Mesodermal cell (in vitro differentiated cells): ENCODE results near the gene KCND2.
"Not testable (repeated sequence)": the region's sequence is repeated elsewhere in the genome, so short reads cannot be mapped to it uniquely, and the experiment has no call there.

ENCODE experiments used
- H3K27ac ChIP-seq: 2 replicates; pipeline ENCODE4 v1.7.0; 2013; ENCODE audit warnings: mild to moderate bottlenecking, low read depth, low read length, moderate library complexity; ENCODE audit not compliant: severe bottlenecking
- H3K36me3 ChIP-seq: 2 replicates; pipeline ENCODE4 v1.7.1; 2013; ENCODE audit warnings: mild to moderate bottlenecking, low read length, moderate library complexity; ENCODE audit not compliant: control insufficient read depth, insufficient read depth
- H3K4me1 ChIP-seq: one replicate; pipeline ENCODE4 v1.7.1; 2013; ENCODE audit warnings: mild to moderate bottlenecking, low read length; ENCODE audit not compliant: insufficient read depth, control insufficient read depth, poor library complexity, severe bottlenecking
- H3K4me3 ChIP-seq: 2 replicates; pipeline ENCODE4 v1.7.0; 2013; ENCODE audit warnings: low read length, control low read depth, mild to moderate bottlenecking; ENCODE audit not compliant: insufficient read depth, poor library complexity, severe bottlenecking; ENCODE audit errors: extremely low read depth
- H3K9me3 ChIP-seq: 2 replicates; pipeline ENCODE4 v1.7.1; 2013; ENCODE audit warnings: mild to moderate bottlenecking, low read length, moderate library complexity; ENCODE audit not compliant: control insufficient read depth
- WGBS, 2 experiments: methylation state at CpG; one replicate each; pipeline ENCODE4 v1.1.5; 2013; ENCODE audit warnings: missing lambda C conversion rate in 2 of 2; ENCODE audit not compliant: insufficient coverage in 2 of 2; 5-methylcytosine and 5-hydroxymethylcytosine counted together

Gene KCND2

GRCh38 chr7:120695848-120696247, 422.9 kb downstream of the KCND2 start:
- Histone ChIP-seq H3K9me3 (no peaks in the 10 kb centered on the region), H3K36me3 (no peaks in the 10 kb centered on the region), H3K27ac (no peak overlapping the region), H3K4me1 (peaks cover 7% of the 10 kb centered on the region), H3K4me3 (no peak overlapping the region)
- 83 to 88% methylated on average over 1 of the region's 2 CpGs for WGBS, 2 experiments

- H3K4me1 ChIP-seq, result no peaks in the 10 kb centered on the region
- no peaks in the 10 kb centered on the region for H3K36me3 ChIP-seq
- WGBS, 2 experiments, result no CpG with 5 or more reads among the region's 2 CpGs
- no peak overlapping the region for H3K27ac ChIP-seq
- no peaks in the 10 kb centered on the region for H3K9me3 ChIP-seq
- H3K4me3 ChIP-seq, result no peak overlapping the region
Measured at GRCh38 chr7:120700796-120701195, 427.8 kb downstream of the KCND2 start.

GRCh38 chr7:120702408-120702807, 429.4 kb downstream of the KCND2 start:
- not testable (repeated sequence) for H3K36me3 ChIP-seq, H3K4me3 ChIP-seq, H3K9me3 ChIP-seq, H3K4me1 ChIP-seq, H3K27ac ChIP-seq
- 50% methylated on average over 1 of the region's 1 CpG; no CpG with 5 or more reads in 1 of the 2 experiments for WGBS, 2 experiments

- 89 to 91% methylated on average over 1 of the region's 3 CpGs for WGBS, 2 experiments
- Histone ChIP-seq H3K27ac (no peak overlapping the region), H3K4me3 (no peak overlapping the region), H3K4me1 (no peaks in the 10 kb centered on the region), H3K9me3 (no peaks in the 10 kb centered on the region), H3K36me3 (no peaks in the 10 kb centered on the region)
Measured at GRCh38 chr7:120703585-120704240, 430.7 kb downstream of the KCND2 start.

- H3K36me3 ChIP-seq, result no peaks in the 10 kb centered on the region
- no CpG with 5 or more reads among the region's 1 CpG for WGBS, 2 experiments
- H3K9me3 ChIP-seq, result no peaks in the 10 kb centered on the region
- H3K4me1 ChIP-seq, result no peaks in the 10 kb centered on the region
- H3K4me3 ChIP-seq, result no peak overlapping the region
- no peak overlapping the region for H3K27ac ChIP-seq
Measured at GRCh38 chr7:120709252-120709971, 436.4 kb downstream of the KCND2 start.

GRCh38 chr7:120709972-120710320, 437.0 kb downstream of the KCND2 start:
- WGBS, 2 experiments, result no CpG with 5 or more reads among the region's 1 CpG
- no peaks in the 10 kb centered on the region for H3K4me1 ChIP-seq
- H3K27ac ChIP-seq, result no peak overlapping the region
- H3K9me3 ChIP-seq, result no peaks in the 10 kb centered on the region
- H3K4me3 ChIP-seq, result no peak overlapping the region
- H3K36me3 ChIP-seq, result no peaks in the 10 kb centered on the region

GRCh38 chr7:120714945-120715344, 442.0 kb downstream of the KCND2 start:
- no peaks in the 10 kb centered on the region for H3K9me3 ChIP-seq
- no peak overlapping the region for H3K27ac ChIP-seq
- H3K4me1 ChIP-seq, result no peaks in the 10 kb centered on the region
- no peak overlapping the region for H3K4me3 ChIP-seq
- H3K36me3 ChIP-seq, result no peaks in the 10 kb centered on the region
- WGBS, 2 experiments, result 100% methylated on average over 2 of the region's 3 CpGs; no CpG with 5 or more reads in 1 of the 2 experiments

GRCh38 chr7:120716307-120716706, 443.3 kb downstream of the KCND2 start:
- H3K27ac ChIP-seq, result no peak overlapping the region
- no peaks in the 10 kb centered on the region for H3K9me3 ChIP-seq
- no peaks in the 10 kb centered on the region for H3K4me1 ChIP-seq
- WGBS, 2 experiments, result 71 to 83% methylated on average over 1 to 2 of the region's 2 CpGs
- H3K36me3 ChIP-seq, result no peaks in the 10 kb centered on the region
- H3K4me3 ChIP-seq, result no peak overlapping the region

- Histone ChIP-seq H3K27ac (no peak overlapping the region), H3K4me1 (no peaks in the 10 kb centered on the region), H3K4me3 (no peak overlapping the region), H3K9me3 (no peaks in the 10 kb centered on the region), H3K36me3 (no peaks in the 10 kb centered on the region)
- WGBS, 2 experiments, result 89 to 92% methylated on average over 3 to 4 of the region's 4 CpGs
Measured at GRCh38 chr7:120717166-120717565, 444.2 kb downstream of the KCND2 start.

- Histone ChIP-seq H3K4me3 (no peak overlapping the region), H3K4me1 (no peaks in the 10 kb centered on the region), H3K9me3 (no peaks in the 10 kb centered on the region), H3K27ac (no peak overlapping the region), H3K36me3 (no peaks in the 10 kb centered on the region)
- WGBS, 2 experiments, result 81% methylated on average over 2 of the region's 2 CpGs; no CpG with 5 or more reads in 1 of the 2 experiments
Measured at GRCh38 chr7:120718361-120718760, 445.4 kb downstream of the KCND2 start.

- Histone ChIP-seq H3K36me3 (no peaks in the 10 kb centered on the region), H3K4me1 (peaks cover 5% of the 10 kb centered on the region), H3K4me3 (no peak overlapping the region), H3K9me3 (no peaks in the 10 kb centered on the region), H3K27ac (no peak overlapping the region)
- 83 to 100% methylated on average over 1 of the region's 2 CpGs for WGBS, 2 experiments
Measured at GRCh38 chr7:120720317-120720716, 447.3 kb downstream of the KCND2 start.
